Cardiac septum (tissue), 1 donor: ENCODE data around the gene EDC3. TPM values are rescaled to one million over a fixed set of nuclear protein-coding genes. Genes with fewer than 3 reads are reported as not detected.

Experiments
- DNase-seq: peaks from one replicate; pipeline ENCODE4 v3.0.0-alpha.2; 2020; ENCODE audit warnings: low spot score
- intact Hi-C: fragments of 100-400 bp; cut with DNase I; formaldehyde crosslinking; loops from one replicate; pipeline ENCODE4 v1.14.0; 2022
- total RNA-seq: library from RNA; stranded (reverse); fragmentation: NEBNext Ultra II Directional; extraction: Animal tissue kit (Norgen Biotek cat#: 25700); gene quantifications from one replicate; pipeline ENCODE4 v1.2.1, GENCODE V29; 2021
- donor health status: DM: no; HTN: no; CAD: no.

The EDC3 gene
- total RNA-seq, 1 donor from 2014 or later = 17.8 TPM

DNA sequence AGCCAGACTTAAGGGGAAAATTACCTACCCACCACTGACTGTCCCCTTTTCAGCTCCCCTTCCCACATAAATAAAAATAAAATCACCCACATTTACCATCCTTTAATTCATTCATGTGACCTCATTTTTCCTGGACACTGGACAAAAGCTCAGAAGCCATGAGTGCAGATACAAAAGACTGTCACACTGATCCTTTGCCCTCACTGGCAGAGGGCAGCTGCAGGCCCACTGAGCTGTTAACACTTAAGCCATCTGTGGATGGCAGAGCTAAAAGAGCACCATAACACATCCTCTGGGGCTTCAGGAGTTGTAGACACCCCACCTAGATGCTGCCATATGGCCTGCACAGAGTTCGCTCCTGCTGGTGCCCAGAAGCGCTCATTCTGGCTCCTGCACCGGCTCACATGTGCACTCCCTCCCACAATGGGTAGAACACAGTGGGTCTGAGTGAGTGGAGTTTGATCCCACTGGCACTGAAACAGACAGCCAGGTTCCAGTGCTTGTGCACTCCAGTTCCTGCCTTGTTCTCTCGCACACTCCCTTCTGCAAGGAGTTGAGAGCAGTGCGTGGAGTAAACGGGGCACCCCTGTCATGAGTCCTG, 38.8 kb downstream of the EDC3 start:
- intact Hi-C loops = no loop called here
- no peak for DNase-seq

DNA sequence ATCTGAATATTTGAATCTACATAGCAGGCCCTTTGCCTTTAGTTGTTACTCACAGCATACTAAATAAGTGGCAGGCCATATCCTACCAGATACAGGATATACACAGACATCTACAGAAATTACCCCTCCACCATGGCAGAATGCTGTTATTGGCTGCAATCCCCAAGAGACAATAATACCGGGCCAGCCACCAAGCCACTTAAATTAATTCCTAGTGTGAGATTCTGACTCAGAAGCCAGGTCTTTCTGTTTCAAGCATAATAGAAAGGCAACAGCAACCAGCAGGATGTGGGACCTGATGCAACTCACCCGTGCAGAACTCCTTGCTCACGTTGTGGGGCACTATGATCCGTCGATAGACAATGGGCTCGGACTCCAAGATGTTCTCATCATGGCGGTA, 40.4 kb downstream of the EDC3 start:
- no peak for DNase-seq
- intact Hi-C loops = no loop called here

DNA sequence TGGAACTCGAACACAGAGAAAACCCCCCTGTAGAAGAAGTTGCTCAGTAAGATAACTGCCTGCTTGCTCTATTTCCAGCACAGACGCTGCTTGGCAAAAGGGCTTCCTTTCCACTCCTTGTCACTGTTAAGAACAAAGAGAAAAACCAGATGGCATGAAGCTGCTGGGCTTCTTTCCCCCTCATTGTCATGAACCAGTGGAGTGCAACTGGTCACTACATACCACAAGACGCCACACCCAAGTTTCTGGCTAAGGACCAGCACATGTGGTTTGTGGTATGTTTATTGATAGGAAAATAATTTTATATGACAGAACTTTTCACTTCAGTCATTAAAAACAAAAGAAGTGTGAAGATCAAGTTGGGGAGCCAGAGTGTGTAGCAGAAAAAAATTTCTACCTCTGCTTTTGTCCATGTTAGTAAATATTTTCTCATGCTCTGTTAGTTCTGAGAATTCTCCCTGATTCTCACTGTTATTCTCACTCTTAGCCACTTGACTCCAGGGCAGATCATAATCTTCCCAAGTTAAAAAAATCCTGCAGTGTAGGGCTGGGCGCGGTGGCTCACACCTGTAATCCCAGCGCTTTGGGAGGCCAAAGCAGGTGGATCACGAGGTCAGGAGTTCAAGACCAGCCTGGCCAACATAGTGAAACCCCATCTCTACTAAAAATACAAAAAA, 42.3 kb downstream of the EDC3 start:
- no peak for DNase-seq
- intact Hi-C loops = no loop called here

DNA sequence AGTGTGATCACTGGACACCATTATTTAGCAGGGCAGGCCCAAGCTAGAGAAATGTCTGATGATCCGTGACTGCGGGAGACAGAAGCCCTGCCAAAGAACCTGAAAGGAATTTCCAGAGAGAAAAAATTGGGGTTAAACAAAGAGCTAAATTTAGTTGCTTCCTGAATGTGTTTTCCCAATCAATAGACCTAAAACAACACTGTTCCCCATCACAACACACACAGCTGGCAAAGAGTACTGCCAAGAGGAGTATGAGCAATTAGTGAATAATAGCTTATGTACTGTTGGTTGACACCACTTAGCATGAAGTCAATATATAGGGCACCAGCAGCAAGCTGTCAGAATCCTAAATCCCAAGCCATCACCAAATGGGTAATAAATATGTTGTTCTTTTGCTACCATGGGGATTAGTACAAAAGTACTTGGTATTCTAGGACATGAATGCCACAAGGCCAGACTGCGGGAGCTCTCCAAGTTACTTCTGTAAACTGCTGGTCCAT, 44.5 kb downstream of the EDC3 start:
- DNase-seq = no peak

DNA sequence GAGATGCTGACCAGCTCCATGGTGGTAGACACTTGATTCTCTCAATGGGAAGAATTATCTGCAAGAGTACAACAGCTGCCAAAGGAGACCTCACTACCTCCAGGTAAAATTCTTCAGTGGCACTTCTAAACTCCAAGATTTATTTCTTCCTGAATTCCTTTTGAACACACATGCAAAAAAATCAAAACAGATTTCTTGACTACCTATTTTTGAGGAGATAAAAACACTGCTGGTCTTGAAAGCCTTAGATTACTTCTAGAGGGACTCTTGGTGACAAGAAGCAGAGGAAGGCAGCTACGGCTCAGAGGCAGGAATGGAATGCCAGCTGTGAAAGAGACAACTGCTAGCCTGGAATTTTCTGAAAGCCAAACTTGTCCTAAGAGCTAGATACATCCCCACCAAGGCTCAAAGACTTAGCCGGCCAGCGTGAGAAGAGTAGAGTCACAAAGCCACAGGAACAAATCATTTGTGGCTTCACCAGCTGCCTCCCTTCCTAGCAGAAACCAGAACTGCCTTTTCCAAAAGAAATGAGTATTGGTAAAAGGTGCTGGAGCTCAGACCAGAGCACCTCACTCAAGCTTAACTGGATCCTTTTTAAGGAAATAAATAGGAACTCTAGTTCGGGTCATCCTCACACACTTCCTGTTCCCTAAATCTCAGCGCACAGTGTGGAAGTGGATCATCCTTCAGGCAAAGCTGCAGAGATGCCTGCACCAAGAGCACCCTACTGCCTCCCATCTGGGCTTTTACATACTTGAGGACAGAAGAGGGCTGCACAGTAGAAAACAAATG, 47.6 kb downstream of the EDC3 start:
- DNase-seq = no peak
- intact Hi-C loops = no loop called here

More for the DNA sequence above, 44.5 kb downstream of the EDC3 start:
- intact Hi-C loops = no loop called here

DNA sequence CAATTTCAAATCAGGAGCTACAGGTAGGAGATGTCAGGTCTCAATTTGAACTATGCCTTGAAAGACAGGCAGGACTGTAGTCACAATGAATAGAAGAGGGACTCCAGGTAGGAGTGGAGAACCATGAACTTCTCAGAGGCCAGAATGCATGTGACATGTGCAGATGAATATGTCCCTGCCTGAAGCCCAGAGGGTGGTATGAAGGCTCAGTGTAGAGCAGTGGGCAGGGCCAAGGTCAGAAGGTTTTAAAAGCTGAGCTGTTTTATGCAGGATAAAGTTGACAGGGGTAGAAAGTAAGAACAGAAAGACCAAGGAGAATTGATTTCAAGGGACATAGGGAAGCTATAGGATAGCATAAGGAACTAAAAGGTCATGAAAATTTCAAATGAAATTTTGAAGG, 49.3 kb downstream of the EDC3 start:
- intact Hi-C loops = no loop called here

DNA sequence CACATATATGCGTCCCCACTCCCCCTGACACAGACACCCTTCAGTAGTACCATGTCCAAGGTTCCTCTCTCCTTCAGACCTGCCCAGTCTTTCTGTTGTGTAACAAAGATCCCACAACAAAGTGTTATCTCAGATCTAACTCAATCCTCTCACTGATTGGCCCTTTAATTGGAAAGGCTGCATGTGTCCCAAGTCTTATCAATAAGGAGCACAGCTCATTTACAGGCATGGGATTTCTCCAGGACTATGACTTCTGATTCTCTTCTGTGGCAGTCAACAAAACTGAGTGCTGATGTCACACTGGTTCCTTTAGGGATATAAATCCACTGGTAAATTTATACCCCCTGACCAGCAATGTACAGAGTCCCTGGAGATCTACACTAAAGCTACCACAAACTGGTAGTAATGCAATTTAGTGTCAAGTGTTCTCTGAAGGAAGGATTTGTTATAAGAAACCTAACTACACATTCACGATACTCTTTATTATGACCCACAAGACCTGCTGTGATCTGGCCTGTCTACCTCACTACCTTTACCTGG, 52.1 kb downstream of the EDC3 start:
- no peak for DNase-seq
- intact Hi-C loops = no loop called here

More for the DNA sequence above, 49.3 kb downstream of the EDC3 start:
- no peak for DNase-seq

DNA sequence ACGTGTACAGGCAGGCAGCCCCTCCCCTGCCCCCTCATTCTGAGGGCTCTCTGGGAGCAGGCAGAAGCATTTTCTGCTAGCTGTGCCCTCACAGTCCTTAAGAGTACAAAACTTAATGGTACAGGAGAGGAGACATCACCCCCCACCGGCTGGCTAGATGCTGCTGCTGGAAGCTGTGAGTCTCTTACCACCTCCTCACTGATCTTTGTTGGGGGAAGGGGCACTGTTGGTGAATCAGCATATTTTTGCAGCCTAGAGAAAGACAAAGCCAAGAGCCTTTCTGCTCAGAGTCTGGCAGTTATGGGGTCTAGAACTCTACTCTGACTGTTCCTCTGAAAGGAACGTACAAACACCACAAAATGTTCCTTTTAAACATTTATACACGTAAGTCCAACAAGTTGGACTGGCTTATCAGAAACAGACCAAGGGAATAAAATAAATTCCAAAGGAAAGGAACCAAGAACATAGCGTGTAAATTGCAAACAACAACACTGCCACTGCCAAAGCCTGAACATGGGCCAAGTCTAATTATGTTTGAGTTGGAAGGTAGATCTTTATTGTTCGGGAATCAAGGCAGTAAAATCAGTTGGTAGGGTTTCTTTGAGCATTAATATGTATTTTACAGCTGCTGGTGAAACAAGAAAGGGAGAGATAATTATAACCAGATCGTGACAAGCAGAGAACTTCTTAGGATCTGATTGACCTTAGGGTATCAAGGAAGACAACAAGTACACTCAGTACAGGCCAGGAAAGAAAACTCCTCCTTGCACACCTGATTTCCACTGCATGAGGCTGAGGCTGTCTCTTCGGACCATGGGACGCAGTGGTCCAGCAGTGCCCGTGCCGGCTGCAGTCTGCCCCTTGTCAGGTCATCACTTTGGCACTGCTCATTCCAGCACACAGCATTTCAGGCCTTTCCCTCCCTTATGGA, 52.8 kb downstream of the EDC3 start:
- no peak for DNase-seq
- intact Hi-C loops = no loop called here

DNA sequence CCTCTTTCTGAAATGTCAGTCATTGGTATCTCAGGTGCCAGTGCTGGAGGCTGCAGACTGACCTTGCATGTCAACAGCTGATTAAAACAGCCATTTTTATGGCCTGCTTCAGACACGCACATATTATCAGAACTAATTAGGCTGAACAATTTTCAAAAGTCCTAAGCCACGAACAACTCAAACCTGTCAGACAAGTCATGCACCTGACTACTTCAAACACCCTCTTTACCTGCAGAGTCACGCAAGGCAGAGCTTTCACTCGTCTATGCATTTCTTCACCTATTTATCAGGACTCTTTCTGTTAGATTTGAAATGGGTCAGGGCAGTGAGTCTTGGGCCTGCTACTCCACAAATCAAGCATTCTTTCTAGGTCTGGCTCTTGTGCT, 53.5 kb downstream of the EDC3 start:
- intact Hi-C loops = no loop called here
- no peak for DNase-seq

DNA sequence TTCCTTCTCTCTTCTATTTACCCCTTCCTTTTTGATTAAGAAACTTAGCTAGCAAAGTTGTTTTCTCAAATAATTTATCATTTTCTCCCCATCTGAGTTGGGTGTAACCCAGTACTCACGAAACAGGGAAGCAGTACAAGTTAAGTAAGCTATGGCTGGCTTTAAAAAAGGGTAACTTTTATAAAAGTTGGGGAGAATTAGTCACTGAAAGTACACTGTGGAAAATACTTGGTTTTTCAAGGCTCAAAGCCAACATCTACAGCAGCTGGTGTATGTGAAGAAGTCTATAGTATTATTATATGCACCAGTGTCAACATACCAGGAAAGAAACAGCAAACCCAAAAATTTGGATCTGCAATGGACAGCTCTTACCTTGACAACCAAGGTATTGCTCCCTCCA, 54.7 kb downstream of the EDC3 start:
- intact Hi-C loops = no loop called here
- no peak for DNase-seq

DNA sequence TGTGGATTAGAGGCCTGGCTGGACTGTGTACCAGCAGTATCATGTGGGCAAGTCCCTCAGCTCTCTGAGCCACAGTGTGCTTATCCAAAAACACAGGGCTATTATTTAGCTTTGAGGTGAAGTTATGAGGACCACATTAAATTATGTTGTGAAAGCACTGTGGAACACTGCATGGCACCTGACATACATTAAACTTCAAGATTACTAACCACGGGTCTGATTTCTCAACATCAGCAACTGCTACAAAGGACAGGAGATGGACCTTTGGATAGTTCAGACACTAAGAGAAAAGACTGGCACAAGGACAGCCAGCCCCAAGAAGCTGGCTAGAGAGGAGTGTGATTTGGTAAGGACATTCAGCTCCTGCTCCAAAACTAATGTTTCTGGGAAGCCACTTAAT, 58.8 kb downstream of the EDC3 start:
- intact Hi-C loops = loop anchor here (5.0 kb wide), 1 partner anchor 315 kb away; no protein-coding TSS in a partner anchor

DNA sequence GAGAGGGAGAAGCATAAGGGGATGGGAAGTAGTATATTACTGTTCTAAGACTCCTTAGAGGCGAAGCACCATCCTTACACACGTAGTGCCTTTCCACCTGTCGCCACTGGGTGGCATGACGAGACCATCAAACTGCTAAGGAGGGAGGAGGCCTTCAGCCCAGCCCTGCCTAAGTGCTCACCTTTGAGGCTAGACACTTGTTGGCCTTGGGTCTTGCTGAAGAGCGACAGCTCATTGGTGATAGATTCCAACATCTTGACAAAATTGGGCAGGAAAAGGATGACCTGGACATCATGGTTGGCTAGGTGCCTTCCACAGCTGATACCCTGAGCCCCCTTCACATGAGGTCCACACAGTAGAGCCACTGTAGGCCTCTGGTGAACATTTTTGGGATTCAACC, 60.6 kb downstream of the EDC3 start:
- intact Hi-C loops = loop anchor here (1.0 to 5.0 kb wide), 2 partner anchors 134 to 317 kb away; no protein-coding TSS in a partner anchor
- no peak for DNase-seq

More for the DNA sequence above, 58.8 kb downstream of the EDC3 start:
- DNase-seq = no peak

DNA sequence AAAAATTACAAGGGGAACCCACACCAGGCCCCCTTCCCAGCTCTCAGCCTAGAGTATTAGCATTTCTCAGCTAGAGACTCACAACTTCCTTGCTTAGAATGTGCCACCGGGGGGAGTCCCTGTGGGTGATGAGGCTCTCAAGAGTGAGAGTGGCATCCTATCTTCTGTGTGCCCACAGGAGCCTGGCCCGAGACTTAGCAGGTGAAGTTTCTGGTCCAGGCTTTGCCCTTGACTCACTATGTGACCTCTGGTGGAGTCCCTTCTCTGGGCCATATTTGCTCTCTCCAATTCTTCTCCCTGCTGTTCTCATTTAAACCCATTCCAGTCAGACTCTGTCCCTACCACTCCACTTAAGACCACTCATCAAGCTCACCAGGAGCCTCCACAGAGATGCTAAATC, 62.0 kb downstream of the EDC3 start:
- intact Hi-C loops = no loop called here
- no peak for DNase-seq

DNA sequence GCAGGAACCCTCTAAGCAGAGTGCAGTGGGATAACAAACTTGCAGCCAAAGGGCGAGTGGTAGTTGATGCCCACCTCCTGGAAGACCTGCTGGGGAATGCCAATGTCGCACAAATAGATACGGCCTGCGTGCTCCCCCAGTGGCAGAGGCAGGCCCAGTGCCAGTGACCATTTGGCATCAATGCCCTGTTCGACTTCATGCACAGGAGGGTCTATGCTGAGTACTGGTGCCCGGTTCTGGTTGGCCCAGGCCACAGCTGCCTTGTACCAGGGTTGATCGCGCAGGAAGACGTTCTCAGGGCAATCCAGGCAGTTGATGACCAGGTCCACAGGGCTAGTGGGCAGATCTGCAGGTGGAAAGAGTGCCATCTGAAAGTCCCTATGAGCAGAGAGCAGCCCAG, 63.2 kb downstream of the EDC3 start:
- DNase-seq = no peak
- intact Hi-C loops = no loop called here

DNA sequence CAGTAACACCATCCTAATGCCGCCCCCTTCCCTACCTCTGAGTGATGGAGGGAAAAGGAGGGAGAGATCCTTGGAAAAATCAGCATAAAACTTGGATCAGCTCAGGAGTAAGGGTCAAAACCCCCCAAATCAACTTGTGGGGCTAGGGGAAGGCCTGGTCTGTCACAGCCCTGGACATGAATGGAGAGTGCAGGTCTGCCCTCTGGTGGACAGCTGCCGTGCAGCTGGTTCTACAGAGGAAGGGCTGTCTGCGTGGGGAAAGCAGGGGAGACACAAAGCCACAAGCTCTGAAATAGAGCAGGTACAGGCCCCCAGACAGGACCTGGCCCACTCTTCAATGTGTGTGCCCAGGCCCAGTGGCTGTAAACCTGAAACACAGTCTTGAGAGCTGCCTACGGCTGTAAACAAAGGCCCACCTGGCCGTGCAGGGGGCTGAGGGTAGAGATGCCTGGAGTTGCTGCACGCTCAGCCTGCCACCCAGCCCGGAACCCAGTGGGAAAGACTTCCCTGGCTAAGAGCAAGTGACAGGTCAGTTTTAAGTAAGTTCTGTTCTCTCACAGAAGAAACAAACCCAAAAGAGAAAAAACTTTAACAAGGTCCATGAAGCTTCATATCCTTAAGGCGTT, 63.8 kb downstream of the EDC3 start:
- DNase-seq = no peak
- intact Hi-C loops = loop anchor here (2.0 kb wide), 1 partner anchor 257 kb away; no protein-coding TSS in a partner anchor

DNA sequence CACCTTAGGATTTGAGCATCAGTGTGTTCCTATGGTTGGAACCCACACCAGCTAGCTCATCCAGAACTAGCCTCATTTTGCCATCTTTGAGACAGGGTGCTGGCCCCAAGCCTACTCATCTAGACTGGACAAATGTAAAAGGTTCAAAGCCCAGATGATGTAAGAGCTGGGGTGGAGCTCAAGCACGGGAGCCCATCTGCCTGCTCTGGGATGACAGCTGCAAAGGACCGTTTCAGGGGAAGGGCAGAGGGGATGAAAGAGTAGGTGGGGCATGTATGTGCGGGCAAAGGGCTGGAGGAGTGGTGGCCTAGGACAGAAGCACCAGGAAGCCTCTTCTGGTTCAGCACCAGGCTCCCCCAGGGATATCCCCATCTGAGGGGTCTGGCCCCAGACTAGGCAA, 64.4 kb downstream of the EDC3 start:
- DNase-seq = no peak
- intact Hi-C loops = loop anchor here (2.0 kb wide), 1 partner anchor 257 kb away; no protein-coding TSS in a partner anchor

DNA sequence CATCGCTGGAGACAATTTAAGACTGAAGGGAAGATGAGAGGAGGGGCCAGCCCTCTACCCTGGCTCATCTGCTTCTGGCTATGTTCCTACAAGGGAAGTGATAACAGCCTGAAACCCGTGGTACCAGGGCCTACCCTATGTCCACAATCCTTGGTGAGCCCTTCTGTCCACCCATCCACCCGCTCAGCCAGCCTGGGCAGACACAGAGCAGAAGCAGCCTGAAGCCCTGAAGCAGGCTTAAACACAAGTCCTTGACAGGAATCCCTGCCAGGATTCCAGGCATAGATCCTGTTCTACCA, 64.8 kb downstream of the EDC3 start:
- intact Hi-C loops = loop anchor here (2.0 kb wide), 1 partner anchor 256 kb away; no protein-coding TSS in a partner anchor
- no peak for DNase-seq

DNA sequence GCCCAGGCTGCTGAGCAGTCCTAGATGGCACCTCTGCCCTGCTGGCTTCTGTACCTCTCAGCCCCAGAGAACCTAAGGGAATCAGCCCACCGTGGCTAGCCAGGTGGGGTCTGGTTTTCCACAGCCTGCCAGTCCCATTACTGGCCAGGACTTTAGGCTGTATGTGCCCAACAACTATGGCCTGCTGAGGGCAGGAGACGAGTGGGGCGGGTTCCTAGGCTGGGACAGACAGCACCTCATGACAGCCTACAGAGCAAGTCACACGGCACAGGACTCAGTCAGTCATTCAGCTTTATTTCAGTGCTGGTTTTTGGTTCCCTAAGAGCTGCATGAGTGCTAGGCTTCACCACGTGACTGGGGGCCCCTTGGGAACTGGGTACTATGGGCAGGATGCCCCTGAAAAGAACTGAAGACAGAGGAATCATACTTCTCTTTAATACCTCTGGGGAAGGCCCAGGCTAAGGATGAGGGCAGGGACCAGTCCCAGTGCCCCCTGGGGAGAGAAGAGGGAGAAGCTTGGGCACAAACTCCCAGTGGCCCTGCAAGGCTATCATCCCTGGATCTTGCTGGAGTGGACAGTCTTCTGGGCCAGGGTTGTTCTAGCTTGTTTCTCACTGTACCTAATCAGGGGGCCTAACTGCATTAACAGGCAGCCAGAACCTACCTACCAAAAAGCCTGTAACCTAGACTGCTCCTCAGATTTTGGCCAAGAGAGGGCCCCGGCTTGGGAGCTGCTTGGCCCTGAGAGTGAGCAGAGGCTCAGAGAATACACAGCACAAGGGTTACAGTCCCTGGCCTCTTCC, 65.3 kb downstream of the EDC3 start:
- no peak for DNase-seq
- intact Hi-C loops = loop anchor here (2.0 kb wide), 1 partner anchor 256 kb away; no protein-coding TSS in a partner anchor
